ENCODE data around the gene BACH2.
"Not testable (repeated sequence)": the region's sequence is repeated elsewhere in the genome, so short reads cannot be mapped to it uniquely, and the experiment has no call there.

Gene BACH2

DNA sequence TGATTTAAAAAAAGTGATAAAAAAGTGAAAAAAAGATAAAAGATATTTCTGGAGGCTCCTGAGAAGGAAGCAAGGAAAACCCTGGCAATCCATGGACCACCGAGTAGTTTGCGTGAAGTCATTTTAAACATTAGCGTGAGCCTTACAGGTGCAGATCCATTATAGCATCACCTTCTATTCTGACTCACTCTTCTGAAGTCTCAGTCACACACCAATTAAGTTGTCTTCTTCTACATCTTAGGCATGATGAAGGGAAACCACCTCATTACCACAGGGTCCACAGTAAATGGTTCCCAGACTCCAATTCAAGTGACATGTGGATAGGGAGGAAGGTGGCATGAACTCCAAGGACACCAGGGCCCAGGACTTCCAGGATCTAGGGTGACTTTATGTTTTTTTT, 303.2 kb downstream of the BACH2 start:
- DNase-seq (ENCODE audit: low spot score) = no peak

DNA sequence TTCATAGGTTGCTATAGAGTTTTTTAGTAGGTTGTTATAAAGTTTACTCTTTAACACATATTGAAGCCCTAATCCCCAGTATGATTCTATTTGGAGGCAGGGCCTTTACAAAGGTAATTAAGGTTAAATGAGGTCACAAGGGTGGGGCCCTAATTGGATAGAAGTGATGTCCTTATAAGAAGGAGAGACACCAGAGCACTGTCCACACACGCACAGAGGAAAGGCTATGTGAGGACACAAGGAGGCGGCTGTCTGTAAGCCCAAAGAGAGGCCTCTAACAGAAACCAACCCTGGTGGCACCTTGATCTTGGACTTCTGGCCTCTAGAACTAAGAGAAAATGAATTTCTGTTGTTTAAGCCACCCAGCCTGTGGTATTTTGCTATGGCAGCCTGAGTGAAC, 303.8 kb downstream of the BACH2 start:
- DNase-seq (ENCODE audit: low spot score) = no peak

DNA sequence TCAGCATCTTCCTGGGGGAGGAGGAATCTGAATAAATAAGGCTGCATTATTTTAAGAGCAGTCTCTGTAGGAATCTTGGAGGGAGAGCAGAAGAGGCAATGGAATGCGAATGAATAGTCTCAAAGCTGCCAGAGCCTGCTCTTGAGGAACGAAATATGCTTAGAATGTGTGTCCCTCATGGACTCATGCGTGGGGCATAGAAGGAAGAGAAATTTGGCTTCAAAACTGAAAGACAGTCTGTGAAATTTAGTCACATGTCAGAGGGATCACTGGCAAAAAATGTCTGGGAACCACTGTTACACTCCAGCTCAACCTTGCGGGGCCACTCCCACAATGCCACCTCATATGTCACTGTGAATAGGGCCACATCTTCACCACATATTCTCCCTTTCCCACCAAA, 306.9 kb downstream of the BACH2 start:
- DNase-seq (ENCODE audit: low spot score) = no peak

DNA sequence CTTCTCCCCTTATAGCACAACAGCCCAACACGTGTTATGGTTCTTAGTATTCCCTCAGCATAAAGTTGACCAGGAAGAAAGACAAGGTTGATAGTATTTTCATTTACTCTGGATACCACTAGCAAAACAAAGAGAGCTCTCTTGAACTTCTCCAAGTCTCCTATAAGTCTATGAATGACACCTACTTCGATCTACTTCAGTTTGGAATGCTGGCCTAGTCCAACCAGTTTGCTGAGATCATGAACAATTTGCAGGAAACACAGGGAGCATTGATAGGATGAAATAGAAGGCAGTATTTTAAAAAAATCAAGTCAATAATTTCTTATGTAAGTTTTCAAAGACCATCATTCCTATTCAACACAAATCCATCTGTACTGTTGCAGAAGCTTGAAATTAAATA, 308.8 kb downstream of the BACH2 start:
- no peak for DNase-seq (ENCODE audit: low spot score)

DNA sequence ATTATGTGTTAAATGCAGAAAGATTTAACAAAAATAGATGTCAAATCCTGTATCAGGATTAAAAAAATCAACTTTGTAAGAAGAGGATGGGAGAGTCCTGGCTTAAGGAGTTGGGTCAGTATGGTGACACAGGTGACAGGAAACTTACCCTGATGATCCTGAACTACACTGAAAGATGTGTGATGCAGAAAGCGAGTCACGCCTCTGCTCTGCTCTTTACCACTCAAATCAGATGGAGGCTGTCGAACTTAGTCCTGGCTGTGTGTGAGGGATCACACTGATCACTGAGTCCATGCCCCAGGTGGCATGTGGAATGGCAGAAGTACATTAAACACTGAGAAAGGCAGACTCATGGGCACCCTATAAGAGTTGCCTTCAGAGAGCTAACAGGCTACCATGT, 309.5 kb downstream of the BACH2 start:
- no peak for DNase-seq (ENCODE audit: low spot score)

DNA sequence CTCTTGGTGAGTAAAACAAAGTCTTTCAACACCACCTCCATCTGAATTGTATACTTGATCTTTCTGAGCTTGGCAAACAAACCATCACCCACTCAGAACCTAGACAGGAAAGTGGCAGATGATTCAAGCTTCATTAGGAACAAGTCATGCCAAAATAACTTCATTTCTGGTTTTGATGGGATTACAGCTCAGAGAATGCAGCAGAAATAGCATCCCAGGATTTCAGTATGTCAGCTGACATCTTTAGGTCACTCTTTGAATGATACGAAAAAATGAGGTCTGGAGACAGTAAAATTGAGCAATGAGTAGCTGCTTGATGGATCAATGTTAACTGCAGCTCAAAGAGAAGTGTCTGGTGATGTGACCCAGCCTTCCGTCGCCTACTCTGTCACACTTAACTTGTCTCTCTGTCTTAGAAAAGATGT, 310.0 kb downstream of the BACH2 start:
- DNase-seq (ENCODE audit: low spot score) = peak; percentile 41

DNA sequence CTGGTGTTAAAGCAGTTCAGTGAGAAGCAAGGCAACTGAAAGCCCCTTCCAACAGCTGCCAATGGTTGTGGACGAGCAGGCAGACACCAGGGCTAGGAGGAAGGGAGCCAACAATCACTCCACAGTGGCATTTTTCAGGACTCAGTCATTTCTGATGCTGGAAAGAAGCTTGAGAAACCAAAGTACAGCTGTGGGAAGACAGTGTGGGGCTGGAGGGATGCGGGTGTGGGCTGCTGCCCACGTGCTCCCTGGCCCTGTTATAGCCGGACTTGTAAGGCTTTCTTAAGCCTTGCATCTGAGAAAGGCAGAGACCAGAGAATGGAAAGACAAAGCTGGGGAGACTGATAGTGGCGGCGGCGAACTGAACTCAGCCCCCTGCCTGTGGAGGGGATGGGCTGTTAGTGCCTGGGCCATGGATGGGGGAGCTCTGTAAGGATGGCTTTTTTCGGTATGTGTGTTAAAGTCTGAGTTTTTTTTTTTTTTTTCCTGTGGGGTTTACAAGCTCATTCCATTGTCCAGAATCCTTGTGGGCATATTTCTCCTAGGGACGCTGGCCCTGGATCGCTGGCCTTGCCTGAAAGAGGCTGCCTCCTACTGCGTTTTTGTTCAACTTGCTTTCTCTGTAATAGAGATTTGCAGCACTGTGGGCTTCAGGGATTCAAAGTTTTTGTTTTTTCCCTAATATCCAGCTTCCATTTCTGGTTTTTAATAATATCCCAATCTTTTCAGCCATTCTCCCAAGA, 310.7 kb downstream of the BACH2 start:
- peak; percentile 51 for DNase-seq (ENCODE audit: low spot score)

DNA sequence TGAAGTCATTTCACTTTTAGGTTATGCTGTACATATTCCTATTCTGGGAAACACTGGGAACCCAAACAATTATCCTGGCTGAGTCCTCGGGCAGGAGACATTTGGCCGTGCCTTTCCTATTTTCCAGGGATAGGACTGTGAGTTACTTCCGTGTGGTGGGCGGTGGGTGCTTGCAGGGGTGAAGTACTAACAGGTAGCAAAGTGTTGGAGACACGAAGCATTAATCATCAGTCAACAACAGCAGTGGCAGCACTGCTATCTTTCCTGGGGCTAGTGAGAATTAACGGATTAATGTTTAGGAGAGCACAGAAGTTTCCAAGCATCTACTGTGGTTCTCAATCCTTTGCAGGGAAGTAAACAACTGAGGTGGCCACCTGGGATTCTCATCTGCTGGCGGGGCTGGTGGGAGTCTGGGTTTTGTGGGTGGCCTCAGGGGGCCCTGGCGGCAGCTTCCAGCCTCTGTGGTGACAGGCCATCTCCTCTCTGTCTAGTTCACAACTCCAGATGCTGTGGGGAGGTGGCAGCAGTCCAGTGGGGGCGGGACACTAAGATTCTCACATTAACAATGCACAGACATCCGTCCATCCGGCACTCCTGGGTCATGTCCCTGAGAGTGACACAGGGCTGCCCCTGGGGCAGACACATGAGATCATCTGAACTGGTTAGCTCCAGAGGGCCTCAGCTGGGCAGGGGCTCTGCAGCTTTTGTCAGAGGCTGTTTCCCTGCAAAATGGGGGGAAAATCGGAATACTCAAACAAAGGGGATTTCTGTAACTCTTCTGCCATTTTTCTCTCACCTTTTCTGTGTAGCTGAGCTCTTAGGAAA, 311.5 kb downstream of the BACH2 start:
- DNase-seq (ENCODE audit: low spot score) = peak; percentile 81

DNA sequence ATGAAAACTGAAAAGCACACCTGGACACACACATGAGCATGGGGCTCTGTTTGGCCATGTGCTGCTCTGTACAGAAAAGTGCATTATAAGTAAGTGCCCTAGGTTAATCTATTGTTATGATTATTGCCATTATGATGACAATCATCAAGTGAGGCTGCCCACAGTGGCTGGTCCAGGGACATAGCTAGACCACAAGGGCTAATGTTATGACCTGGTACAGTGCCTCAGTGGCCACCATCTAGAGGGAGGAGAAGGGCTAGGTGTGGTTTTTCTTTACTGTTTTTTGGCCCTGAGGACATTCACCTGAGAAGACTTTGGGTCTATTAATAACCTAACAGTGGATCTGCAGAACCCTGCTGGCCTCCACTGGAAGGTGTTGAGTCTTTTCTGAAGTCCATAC, 316.3 kb downstream of the BACH2 start:
- DNase-seq (ENCODE audit: low spot score) = no peak

DNA sequence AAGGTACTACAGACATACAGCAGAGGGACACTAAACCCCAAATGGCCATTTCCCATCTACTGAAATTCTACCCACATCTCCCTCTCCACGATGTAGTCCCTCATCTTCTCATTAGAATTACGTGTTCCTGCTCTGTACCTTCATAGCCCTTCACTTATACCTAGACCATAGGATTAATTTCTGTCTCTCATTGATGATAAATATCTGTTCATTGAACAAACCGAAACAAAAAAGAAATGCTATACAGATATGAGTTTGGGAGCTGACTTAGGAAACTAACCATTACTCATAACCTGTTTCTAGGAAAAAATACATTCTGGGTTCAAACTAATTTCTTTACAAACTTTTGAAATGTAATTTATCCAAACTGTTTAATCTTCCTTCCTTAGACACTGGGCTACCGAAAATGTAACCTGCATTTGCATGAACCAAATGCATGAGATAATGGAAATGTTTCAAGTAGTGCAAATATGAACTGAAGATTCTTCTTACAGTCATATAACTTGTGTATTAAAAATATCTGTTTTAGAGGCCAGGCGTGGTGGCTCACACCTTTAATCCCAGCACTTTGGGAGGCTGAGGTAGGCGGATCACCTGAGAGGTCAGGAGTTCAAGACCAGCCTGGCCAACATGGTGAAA, 317.0 kb downstream of the BACH2 start:
- DNase-seq (ENCODE audit: low spot score) = no peak

DNA sequence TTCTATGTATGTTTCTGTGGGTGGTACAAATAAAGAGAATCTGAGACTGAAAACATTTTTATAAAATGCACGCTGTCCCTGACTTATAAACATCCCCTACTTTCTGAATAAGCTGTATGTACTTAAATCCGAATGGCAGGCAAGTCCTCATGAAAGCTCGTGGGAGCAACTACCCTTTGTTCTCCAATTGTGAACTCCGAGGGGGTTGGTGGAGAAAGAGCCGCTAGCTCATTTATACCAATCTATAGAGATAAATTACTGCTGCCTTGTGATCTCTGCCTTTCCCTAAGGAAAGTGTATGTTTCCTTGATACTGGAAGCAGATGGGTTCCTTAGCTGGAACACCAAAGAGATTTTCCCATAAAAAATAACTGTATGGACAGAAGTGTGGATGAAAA, 317.9 kb downstream of the BACH2 start:
- DNase-seq (ENCODE audit: low spot score) = no peak

DNA sequence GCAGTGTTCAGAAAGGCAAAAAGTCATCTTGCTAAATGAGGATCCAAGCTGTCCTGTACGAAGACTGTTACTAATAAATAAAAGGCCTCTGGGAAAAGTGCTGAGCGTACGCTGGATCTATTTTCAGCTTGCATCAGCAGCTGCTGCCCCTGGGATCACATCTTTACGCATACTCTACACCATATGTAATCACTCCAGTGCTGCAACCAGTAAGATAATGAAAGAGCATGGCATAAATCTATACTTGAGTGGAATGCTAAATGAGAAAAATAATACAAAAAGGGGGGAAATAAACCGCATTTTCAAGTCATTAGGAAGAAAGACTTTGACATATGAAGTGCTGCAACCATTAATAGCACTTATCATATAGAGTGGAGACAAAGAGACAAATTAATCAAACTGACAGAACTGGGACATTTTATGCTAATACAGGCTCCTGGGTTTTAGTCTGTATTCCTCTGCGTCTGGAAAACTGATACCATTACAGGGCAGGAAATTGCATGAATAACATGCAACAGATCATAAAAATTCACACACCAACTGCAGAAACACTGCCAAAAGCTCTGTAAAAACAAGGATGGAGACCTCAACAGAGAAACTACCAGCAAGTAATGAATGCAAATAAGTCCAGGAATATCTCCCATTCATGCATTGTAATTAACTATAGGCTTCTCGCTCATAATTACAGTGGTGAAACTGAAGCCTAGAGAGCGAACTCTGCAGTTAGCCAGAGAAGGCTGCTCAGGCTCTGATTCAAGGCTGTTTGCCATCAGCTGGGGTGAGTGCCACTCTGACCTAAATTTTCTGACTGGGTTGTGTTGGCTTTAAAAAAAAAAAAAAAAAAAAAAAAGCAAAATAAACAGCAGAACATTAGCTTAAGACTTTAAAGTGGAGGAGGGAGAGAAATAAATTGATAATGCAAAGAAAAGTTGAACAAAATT, 318.6 kb downstream of the BACH2 start:
- no peak for DNase-seq (ENCODE audit: low spot score)

DNA sequence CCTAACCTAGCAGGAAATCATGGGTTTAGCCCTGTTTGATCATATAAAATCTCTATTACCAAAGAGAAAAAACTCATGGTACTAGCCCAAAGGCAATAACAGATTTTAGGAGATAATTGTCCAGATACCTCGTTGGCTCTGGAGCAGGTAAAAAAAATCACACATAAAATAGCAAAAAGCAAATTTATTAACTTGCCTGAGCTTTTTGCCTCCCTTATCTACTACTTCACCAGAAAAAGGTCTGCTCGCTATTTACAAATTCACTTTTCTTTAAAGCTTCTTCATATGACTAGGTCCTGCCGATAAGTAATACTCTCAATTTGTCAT, 320.0 kb downstream of the BACH2 start:
- no peak for DNase-seq (ENCODE audit: low spot score)

DNA sequence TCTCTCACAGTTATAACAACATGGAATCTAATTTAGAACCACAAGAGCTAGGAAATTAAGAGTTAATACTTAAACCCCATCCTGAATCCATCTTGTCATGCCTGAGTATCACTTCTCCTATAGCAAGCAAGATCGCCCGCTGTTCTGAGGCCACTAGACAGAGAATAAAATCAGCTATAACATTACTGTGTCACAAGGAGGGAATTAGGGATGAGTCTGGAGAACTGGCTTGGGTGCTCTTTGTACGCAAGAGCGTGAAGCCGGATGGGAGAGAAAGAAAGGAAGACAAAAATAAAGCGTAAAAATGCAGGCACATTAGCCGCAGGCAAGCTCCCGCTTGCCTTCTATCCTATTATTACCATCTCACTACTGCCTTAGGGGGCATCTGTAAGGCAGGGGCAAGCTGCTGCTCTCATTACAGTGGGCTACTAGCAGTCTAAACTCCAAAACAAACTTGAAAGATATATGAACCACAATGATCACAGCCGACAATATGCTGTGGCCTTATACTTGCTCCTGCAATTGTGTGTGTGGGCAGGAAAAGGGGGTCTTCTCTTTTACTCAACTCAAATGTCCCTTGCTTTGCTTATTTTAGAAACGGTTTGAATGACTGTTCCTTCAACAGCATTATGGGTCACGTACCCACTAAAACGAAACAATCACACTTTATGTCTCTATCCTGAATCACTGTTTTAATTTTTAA, 320.5 kb downstream of the BACH2 start:
- no peak for DNase-seq (ENCODE audit: low spot score)

DNA sequence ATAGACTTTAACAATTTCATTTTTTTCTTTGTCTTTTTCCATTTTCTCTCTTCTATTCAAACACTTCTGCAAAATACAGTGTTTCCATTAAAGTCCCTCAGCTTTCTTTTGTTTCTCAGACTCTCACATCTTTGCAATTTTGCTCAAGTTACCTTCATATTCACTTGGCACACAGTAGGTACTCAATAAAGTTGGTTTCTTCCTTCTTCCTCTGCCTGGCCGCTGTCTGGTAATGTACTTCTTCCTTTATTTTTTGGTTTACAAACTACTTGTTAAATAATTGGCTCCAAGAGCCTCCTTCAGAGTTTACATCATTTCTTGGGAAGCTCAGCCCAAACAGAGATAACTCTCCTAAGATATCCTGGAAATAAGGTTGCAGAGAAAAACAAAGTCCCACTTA, 321.3 kb downstream of the BACH2 start:
- no peak for DNase-seq (ENCODE audit: low spot score)

DNA sequence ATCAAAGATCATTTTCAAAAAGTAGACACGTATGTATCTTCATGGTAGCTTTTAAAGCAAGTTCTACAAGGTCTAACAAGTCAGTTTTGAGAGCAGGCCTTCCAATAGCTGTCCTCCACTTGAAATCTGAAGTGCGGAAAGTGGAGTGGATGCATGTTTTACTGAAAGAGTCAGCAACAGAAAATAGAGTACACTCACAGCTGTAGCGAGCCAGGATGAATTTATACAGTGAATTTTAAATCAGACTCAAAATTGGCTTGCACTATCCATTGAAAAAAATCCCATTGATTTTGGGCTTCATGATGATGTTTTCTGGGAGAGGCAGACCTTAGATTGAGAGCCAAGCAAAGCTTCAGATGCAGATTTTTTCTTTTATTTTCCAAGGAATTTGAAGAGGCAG, 321.8 kb downstream of the BACH2 start:
- no peak for DNase-seq (ENCODE audit: low spot score)

DNA sequence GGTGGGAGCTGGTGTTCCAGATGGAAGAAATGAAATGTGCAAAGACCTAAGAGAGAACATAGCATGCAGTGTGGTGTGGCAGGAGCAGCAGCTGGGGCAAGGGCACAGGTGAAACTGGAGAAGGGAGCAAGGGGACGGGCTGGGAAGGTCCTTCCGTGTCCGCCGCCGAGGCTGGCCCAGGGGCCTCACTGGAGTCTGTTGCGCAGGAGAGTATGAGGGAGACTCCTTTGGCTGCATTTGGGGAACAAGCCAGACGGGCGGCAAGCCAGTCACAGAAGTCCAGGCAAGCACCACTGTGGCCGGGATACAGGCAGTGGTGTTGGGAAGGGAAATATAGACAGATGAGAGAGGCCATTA, 324.6 kb downstream of the BACH2 start:
- no peak for DNase-seq (ENCODE audit: low spot score)

DNA sequence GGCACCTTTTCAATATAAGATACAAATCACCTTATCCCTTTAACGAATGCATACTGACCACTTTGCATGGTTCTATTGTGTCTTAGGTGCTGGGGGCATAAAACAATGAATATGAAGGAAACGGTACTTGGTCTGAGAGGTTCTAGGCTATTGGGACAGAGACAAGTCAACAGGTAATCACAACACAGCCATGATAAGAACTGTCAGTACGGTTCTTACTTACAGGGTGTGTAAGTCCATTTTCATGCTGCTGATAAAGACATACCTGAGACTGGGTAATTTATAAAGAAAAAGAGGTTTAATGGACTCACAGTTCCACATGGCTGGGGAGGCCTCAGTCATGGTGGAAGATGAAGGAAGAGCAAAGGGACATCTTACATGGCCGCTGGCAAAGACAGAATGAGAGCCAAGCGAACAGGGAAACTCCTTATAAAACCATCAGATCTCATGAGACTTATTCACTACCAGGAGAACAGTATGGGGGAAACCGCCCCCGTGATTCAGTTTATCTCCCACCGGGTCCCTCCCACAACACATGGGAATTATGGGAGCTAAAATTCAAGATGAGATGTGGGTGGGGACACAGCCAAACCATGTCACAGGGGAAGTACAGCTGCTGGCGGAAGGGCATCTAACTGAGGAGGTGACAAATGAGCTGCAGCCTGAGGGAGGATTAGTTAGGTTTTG, 325.2 kb downstream of the BACH2 start:
- DNase-seq (ENCODE audit: low spot score) = not testable (repeated sequence)

DNA sequence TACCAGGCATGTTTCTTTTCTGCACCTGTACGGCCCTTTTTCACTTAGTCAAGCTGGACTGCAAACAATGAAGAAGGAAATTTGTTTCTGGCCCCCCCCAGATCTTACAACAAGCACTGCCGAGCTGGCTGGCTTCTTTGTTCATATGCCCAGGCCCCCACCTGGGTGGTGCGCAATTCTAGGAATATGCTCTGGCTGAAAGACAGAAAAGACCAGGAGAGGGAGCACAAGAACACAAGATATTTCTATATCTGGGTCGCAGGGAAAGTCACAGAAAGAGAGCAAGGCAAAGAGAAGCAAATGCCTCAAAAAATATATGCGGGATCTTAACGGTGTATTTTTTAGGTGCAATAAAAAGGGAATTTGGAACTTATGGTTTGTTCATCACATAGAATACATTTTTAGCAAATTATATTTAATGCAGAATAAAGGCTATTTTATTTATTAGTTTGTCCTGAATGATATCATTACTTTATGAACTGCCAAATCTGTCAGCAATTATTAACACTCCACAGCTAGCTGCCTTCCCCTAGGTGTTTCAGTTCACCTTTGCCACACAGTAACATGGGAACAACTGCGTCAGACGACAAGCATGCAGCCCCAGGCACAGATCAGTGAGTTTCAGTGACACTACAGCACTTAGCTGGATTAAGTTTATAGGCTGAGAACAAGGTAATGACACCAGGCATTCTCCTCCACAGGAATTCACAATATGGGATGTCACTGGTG, 325.9 kb downstream of the BACH2 start:
- peak; percentile 43 for DNase-seq (ENCODE audit: low spot score)

DNA sequence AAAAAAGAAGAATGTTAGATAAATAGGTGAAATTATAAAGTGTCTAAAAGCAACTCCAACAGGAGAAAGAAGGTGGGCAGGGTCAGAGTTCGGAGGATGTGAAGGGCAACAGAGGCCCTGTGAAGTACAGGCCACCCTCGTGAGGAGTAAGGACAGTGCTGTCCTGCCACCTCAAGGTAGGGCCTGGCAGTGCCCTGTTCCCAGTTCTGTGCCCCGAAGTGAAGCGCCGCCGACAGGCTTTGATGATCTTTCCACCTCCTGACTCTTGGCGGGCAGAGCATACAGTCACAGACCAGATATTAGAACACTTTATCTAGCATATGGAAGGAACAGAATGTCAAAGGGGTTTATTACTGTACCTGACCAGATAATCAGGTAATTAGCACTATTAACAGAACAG, 326.6 kb downstream of the BACH2 start:
- no peak for DNase-seq (ENCODE audit: low spot score)

All from kidney capillary endothelial cell (primary cell).